Inflammatory macrophage (primary cell): ENCODE measurements around the gene FA2H.
"Not testable (repeated sequence)": the region's sequence is repeated elsewhere in the genome, so short reads cannot be mapped to it uniquely, and the experiment has no call there.

Experiments
- DNase-seq, 2 donors: peaks; one replicate each; pipeline ENCODE4 v3.0.0-alpha.2; 2020 to 2022

Gene FA2H

GRCh38 chr16:74673876-74674275 lies 100.7 kb downstream of the FA2H start:
- DNase-seq = no peak

- DNase-seq = not testable (repeated sequence)
Observed at GRCh38 chr16:74668877-74669276, 105.7 kb downstream of the FA2H start.

GRCh38 chr16:74667255-74667700 lies 107.3 kb downstream of the FA2H start:
- DNase-seq = peak; percentile 11 to 12

GRCh38 chr16:74666425-74667254 lies 108.0 kb downstream of the FA2H start, which contains the start of gene RFWD3:
TSS of gene RFWD3 (minus strand) at chr16:74666877. CDS start at chr16:74661449, 5,428 bp downstream.
- DNase-seq = peak; percentile 99

- no peak for DNase-seq
Observed at GRCh38 chr16:74666010-74666421, 108.6 kb downstream of the FA2H start.
